Measurements from ENCODE around the gene KIF17. TPM values are rescaled to one million over a fixed set of nuclear protein-coding genes. Genes with fewer than 3 reads are reported as not detected.

The KIF17 gene
- total RNA-seq: 19.1 and 22.4 TPM in 2 replicates

GRCh38 chr1:20717452-20718342, at the start of gene KIF17:
TSS of gene KIF17 (minus strand) at chr1:20718007. CDS start at chr1:20717706, 301 bp downstream.

GRCh38 chr1:20732588-20733359, 15.0 kb upstream of the KIF17 start, which contains the start of gene SH2D5:
TSS of gene SH2D5 (minus strand) at chr1:20732703. CDS start at chr1:20728044, 4,659 bp downstream.

GRCh38 chr1:20661207-20662109, 56.3 kb downstream of the KIF17 start, which contains the start of gene DDOST:
TSS of gene DDOST (minus strand) at chr1:20661369. CDS start at chr1:20661350, 19 bp downstream.

GRCh38 chr1:20633190-20634064, 84.4 kb downstream of the KIF17 start, which contains the start of gene PINK1:
TSS of gene PINK1 (plus strand) at chr1:20633458. CDS start at chr1:20633549, 91 bp downstream.

Other genes starting within 250 kb of the KIF17 start
- 4.2 and 5.2 TPM in 2 replicates for gene CAMK2N1, start 231.8 kb downstream of the KIF17 start, total RNA-seq
- 19.6 and 43.1 TPM in 2 replicates for gene MUL1, start 209.9 kb downstream of the KIF17 start, total RNA-seq
- 0.06 TPM in 1 of 2 replicates, not detected in the other for gene FAM43B, start 165.4 kb downstream of the KIF17 start, total RNA-seq
- gene CDA, start 128.9 kb downstream of the KIF17 start, total RNA-seq: 0.32 and 1.4 TPM in 2 replicates
- gene PINK1, start 84.5 kb downstream of the KIF17 start, total RNA-seq: 48.4 and 69.4 TPM in 2 replicates
- gene DDOST, start 56.6 kb downstream of the KIF17 start, total RNA-seq: 270 and 327 TPM in 2 replicates
- 0.16 and 1.4 TPM in 2 replicates for gene SH2D5, start 14.7 kb upstream of the KIF17 start, total RNA-seq
- 157 and 268 TPM in 2 replicates for gene HP1BP3, start 69.3 kb upstream of the KIF17 start, total RNA-seq